Breast epithelium (tissue), 4 donors: Measurements from ENCODE around the gene DGCR6. TPM values are rescaled to one million over a fixed set of nuclear protein-coding genes. Genes with fewer than 3 reads are reported as not detected.
"Not testable (repeated sequence)": the region's sequence is repeated elsewhere in the genome, so short reads cannot be mapped to it uniquely, and the experiment has no call there.

Experiments
- DNase-seq, 2 donors: peaks; one replicate each; pipeline ENCODE4 v3.0.0-alpha.2; 2019; ENCODE audit warnings: low spot score in 2 of 2
- H3K27ac ChIP-seq, 2 donors: fragments of 200-600 bp; sonication (generic) in 1 of 2; one replicate each; pipeline ENCODE4 v1.5.1; 2016 to 2019; ENCODE audit warnings: mild to moderate bottlenecking in 1 of 2
- H3K27me3 ChIP-seq, 2 donors: fragments of 200-600 bp; sonication (generic) in 1 of 2; one replicate each; pipeline versions ENCODE4 v1.5.1 to v1.6.0; 2017 to 2019; ENCODE audit warnings: control low read depth in 1 of 2, mild to moderate bottlenecking in 1 of 2
- H3K36me3 ChIP-seq: fragments of 200-600 bp; one replicate; pipeline ENCODE4 v1.5.1; 2019
- H3K4me1 ChIP-seq, 2 donors: fragments of 200-600 bp; sonication (generic); one replicate each; pipeline ENCODE4 v1.5.1; 2016 to 2019; ENCODE audit warnings: control low read depth in 1 of 2
- H3K4me3 ChIP-seq, 3 donors: fragments of 200-600 bp; sonication (generic); 1 replicate in 2 of 3; 2 replicates in 1 of 3; pipeline ENCODE4 v1.5.1; 2016 to 2019; ENCODE audit warnings: mild to moderate bottlenecking in 3 of 3, moderate library complexity in 2 of 3
- H3K9me3 ChIP-seq, 2 donors: fragments of 200-600 bp; sonication (generic) in 1 of 2; one replicate each; pipeline ENCODE4 v1.5.1; 2016 to 2019; ENCODE audit warnings: control low read depth in 1 of 2
- intact Hi-C: fragments of 100-400 bp; cut with DNase I; formaldehyde crosslinking; loops from one replicate; pipeline ENCODE4 v1.15.1; 2023; ENCODE audit warnings: low total_unique reads
- total RNA-seq, 3 donors: library from RNA; depleted of rRNA; stranded (reverse); fragments of >200 nt; gene quantifications; one replicate each; pipeline ENCODE4 v1.1.0, GENCODE V29; 2016

DGCR6 gene
- total RNA-seq, 3 donors from 2014 or later, result 5.9 to 11.5 (median 6.9) TPM

GRCh38 chr22:18958321-18958705 lies 52.2 kb downstream of the DGCR6 start:
- intact Hi-C loops, result loop anchor here (10.0 kb wide), 1 partner anchor 676 kb away; no protein-coding TSS in a partner anchor
- H3K27me3 ChIP-seq, H3K9me3 ChIP-seq, H3K4me3 ChIP-seq, H3K36me3 ChIP-seq, H3K4me1 ChIP-seq, H3K27ac ChIP-seq: not testable (repeated sequence)
- DNase-seq, result peak in 1 of 2 donors; percentile 39

GRCh38 chr22:18958738-18959137 lies 52.6 kb downstream of the DGCR6 start:
- H3K27me3 ChIP-seq, H3K27ac ChIP-seq, DNase-seq, H3K4me3 ChIP-seq, H3K9me3 ChIP-seq, H3K36me3 ChIP-seq, H3K4me1 ChIP-seq: not testable (repeated sequence)
- intact Hi-C loops, result loop anchor here (10.0 kb wide), 1 partner anchor 676 kb away; no protein-coding TSS in a partner anchor

- not testable (repeated sequence) for H3K4me3 ChIP-seq, H3K36me3 ChIP-seq, H3K9me3 ChIP-seq, H3K27ac ChIP-seq, H3K27me3 ChIP-seq, H3K4me1 ChIP-seq
- peak in 1 of 2 donors; percentile 43 for DNase-seq
- intact Hi-C loops, result loop anchor here (10.0 kb wide), 1 partner anchor 676 kb away; no protein-coding TSS in a partner anchor
Measured at GRCh38 chr22:18959266-18959665, 53.1 kb downstream of the DGCR6 start.

- H3K27me3 ChIP-seq, H3K36me3 ChIP-seq, H3K4me1 ChIP-seq, H3K27ac ChIP-seq, H3K9me3 ChIP-seq, H3K4me3 ChIP-seq: not testable (repeated sequence)
- intact Hi-C loops, result loop anchor here (10.0 kb wide), 1 partner anchor 675 kb away; no protein-coding TSS in a partner anchor
- DNase-seq, result peak in 1 of 2 donors; percentile 45
Measured at GRCh38 chr22:18959741-18960140, 53.6 kb downstream of the DGCR6 start.

GRCh38 chr22:18960166-18960820 lies 54.2 kb downstream of the DGCR6 start:
- DNase-seq, result peak in 1 of 2 donors; percentile 34
- H3K27ac ChIP-seq, H3K4me1 ChIP-seq, H3K27me3 ChIP-seq, H3K4me3 ChIP-seq, H3K9me3 ChIP-seq, H3K36me3 ChIP-seq, intact Hi-C loops: not testable (repeated sequence)

- H3K4me3 ChIP-seq, H3K9me3 ChIP-seq, H3K27me3 ChIP-seq, H3K27ac ChIP-seq, intact Hi-C loops, H3K4me1 ChIP-seq, H3K36me3 ChIP-seq: not testable (repeated sequence)
- DNase-seq, result peak in 1 of 2 donors; percentile 20
Measured at GRCh38 chr22:18961201-18961600, 55.1 kb downstream of the DGCR6 start.

Other genes starting within 250 kb of the DGCR6 start
- gene PRODH, start 30.0 kb downstream of the DGCR6 start, total RNA-seq, result 10 to 100 TPM in 2 of 3 donors, 1 to 10 TPM in 1; 4.6 to 29.6 (median 11.1) TPM
- gene DGCR2, start 216.1 kb downstream of the DGCR6 start, total RNA-seq, result 10 to 100 TPM; 36.8 to 58.4 (median 42.9) TPM
- gene TSSK2, start 225.0 kb downstream of the DGCR6 start, total RNA-seq, result not detected
- gene ESS2, start 238.3 kb downstream of the DGCR6 start, total RNA-seq, result 10 to 100 TPM; 12.2 to 17.7 (median 13.8) TPM
- not detected for gene GSC2, start 244.0 kb downstream of the DGCR6 start, total RNA-seq